T-helper 9 cell (primary cell): ENCODE data around the gene NCAPH2.

ENCODE experiments used
- DNase-seq: peaks from one replicate; pipeline ENCODE4 v3.0.0-alpha.2; 2020

NCAPH2 gene

DNA sequence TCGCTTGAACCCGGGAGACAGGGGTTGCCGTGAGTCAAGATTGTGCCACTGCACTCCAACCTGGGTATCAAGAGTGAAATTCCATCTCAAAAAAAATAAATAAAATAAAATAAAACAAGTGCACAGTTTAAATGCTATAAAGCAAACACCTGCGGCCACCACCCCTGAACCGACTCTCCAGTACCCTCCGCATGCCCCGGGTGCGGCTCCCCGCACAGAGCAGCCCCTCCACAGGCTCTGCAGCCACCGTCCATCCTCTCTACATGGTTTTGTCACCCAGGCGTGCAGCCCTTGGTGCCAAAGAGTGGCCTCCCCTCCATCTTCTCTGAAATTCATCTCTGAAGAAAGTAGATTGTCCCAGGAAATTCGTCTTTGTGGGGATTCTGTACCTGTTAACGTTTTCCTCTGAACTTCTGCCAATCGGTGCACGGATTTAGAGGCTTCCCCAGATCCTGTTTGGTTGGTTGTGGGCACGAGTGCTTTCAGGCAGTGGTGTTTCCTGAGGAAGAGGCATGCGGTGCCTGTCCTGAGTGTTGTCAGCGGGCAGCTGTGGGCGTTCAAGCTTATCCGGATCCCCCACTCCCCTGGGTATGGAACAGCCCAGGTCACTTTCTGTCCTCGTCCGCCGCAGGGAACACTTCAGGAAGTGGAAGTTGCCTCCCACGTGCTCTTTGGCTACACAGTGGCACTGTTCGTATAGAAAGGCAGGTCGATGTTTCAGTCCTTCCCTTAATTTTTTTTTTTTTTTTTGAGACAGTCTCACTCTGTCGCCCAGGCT is 17.3 kb upstream of the NCAPH2 start:
- DNase-seq = no peak

DNA sequence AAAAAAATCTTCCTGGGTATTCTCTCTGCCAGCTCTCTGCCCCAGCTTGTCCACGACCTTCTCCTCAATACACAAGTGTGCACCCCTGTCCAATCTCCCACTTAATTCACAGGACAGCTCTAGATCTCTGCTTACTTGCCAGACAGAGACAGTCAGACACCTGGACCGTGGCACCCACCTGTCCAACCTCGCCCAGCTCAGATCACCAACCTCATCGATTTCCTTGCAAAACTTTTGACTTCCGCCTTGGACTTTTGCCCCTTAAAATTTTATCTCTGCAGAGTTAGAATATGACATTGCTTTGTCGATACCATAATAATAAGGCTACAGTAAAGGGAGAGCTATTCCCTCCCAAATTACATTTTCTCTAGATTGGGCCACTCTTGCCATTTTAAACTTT is 10.9 kb upstream of the NCAPH2 start:
- DNase-seq = no peak

DNA sequence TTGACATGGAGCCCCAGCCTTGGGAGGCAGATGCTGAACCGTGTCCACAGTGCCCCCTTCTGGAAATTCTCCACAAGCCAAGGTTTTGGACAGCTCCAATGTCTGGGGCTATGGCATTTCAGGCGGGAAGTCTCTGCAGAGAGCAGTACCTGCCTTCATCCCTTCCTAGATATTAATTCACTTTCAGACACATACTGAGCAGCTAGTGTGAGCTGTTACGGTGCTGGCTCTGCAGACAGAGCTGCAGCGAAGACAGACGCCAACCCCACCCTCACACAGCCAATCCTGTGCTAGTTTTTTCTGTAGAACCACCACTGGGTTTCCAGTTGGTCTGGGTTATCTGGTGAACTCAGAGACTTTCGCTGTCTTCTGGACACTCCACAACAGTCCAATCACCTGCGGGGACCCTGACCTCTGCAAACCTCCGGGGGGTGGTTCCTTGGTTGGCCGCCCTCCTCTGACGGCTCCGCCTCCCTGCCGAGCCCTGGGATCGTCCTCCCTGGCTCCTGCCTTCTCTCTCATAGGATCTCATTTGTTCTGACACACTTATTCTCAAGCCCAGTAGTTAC is 9.6 kb upstream of the NCAPH2 start:
- peak; percentile 49 for DNase-seq

DNA sequence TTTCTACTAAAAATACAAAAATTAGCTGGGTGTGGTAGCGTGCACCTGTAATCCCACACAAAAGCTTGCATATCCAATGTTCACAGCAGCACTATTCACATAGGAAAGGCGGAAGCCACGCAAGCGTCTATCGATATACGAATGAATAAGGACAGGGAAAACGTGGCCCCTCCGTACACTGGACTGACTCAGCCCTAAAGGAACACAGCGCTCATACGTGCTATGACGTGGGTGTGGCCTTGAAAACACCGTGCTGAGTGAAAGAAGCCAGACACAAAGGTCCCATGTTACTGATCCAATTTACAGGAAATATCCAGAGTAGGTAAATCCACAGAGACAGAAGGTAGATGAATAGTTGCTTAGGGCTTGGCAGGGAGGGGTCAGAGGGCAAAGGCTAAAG is 7.6 kb upstream of the NCAPH2 start:
- no peak for DNase-seq

DNA sequence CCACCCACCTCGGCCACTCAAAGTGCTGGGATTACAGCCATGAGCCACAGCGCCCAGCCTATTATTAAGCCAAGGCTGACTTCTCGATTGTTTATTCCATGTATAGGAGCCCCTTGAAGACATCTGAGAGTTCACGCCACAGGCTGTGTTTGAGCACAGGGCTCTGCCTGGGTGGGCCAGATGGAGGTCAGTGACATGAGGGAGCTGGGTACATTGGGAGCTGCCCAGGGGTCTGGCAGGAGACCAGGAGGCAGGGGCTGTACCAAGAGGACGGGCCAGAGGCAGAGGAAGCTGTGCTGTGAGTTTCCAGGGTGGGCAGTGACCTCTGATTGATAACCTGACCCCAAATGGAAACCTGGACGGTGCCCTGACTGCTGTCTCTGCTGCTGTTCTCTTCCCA is 5.9 kb upstream of the NCAPH2 start:
- no peak for DNase-seq

DNA sequence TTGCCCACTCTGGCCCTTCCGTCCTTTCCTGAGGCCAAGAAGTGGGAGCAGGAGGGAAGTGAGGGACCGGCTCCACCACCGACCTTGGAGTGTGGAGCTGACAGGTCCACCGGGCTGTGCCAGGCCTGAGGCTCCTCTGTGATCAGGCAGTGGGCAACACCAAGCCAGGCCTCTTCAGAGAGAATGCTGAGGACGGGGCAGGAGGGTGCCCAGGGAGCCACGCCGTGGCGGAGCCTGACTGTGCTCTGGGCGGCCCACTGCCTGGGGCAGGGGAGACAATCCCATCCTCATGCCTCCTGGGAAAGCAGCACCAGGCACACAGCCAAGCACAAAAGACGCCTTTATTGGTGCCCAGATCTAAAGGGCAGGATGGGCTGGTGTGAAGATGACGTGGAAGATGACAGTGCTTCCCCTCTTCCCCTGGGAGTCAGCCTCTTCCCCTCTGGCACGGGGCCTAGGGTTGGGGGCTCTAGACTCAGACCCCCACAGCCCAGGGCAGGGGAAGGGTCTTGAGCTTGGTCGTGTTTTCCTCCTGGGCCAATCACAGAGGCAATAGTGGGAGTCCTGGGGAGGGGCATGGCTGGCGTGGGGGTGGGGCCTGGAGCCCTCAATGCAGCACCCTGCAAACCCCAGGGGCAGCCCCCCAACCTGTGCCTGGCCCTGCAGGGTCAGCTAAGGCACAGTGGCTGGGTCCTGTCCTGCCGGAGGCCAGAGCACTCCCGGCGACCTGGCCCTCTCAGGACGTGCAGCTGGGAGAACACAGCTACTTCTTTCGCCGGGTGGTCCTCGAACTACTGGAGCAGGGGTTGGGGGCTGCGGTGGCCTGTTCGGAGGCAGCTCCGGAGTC is 5.2 kb upstream of the NCAPH2 start:
- DNase-seq = no peak

DNA sequence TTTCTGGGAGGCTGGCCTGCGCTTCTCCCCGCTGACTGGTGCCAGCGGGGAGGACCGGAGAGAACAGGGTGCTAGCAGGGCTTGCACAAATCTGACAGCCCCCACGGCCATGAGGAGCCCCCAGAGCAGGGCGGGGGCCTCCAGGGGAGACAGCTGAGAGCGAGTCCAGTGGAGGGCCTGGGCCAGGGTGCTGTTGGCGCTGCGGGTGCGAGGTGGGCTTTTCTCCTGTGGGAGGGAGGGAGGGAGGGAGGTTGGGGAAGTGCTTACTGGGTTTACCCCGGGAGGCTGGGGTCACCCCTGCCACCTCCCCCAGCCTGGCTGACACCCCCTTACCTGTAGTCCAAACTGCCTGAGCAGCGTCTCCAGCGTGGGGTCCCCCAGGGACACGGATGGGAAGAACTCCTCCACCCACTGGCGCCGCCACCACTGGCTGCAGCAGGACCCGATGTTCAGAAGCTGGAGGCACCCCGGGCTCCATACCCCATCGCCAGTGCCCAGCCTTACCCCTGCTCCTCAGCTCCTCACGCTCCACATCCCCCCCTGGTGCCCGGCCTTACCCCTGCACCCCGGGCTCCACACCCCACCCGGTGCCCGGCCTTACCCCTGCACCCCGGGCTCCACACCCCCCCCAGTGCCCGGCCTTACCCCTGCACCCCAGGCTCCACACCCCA is 4.4 kb upstream of the NCAPH2 start:
- no peak for DNase-seq

DNA sequence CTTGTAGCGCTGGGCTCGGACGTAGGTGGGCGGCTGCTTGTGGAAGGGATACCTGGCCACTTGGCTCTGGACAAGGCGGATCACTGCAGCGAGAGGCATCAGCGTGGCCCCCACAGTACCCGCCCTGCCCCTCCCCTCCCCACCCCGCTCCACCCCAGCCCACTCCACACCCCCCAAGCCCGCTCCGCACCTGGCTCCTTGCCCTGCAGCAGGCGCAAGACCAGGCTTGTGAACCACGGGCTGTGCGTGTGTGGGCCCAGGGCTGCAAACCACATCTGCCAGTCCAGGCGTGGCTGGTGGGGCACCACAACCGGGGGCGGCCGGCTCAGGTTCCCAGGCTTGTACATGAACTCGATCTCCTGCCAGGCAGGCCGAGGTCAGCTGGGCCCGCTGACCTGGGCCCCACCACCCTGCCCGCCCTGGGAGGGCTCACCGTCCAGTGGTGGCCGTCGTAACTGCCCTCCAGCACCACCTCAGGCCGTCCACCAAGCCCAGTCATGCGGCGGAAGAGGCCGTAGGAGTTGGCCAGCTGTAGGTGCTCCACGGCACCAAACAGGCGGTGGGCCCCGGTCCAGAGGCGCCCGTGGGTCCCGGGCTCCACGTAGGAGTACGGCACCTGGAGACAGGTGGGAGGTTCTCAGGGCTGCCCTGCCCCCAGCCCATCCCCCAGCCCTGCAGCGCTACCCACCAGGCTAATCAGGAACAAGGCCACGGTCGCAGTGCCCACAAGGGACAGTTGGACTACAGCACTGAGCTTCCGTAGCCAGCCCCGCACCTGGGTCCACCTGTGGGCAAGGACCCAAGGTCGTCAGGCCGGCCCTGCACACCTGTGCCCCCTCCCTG is 3.4 kb upstream of the NCAPH2 start:
- no peak for DNase-seq

DNA sequence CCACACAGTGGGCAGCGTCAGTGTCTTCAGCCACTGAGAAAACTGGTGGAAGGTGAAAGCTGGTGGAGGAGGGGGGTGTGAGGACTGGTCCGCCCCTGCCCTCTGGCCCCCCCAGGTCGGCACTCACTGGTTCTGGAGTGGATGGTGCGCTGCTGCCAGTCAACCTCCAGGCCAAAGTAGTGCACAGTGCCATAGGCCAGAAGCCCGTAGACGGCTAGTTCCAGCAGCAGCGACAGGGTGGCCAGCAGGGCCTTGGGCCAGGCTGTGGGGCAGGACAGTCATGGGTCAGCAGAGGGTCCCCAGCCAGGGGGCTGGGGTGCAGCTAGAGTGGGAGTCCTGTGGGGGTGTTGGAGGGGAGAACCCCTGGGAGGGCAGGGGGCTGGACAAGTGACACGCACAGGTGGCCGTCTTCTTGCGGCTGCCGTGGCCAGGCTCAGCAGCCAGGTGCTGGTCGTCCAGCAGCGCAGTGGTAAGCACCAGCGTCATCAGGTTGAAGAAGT is 2.7 kb upstream of the NCAPH2 start:
- no peak for DNase-seq

DNA sequence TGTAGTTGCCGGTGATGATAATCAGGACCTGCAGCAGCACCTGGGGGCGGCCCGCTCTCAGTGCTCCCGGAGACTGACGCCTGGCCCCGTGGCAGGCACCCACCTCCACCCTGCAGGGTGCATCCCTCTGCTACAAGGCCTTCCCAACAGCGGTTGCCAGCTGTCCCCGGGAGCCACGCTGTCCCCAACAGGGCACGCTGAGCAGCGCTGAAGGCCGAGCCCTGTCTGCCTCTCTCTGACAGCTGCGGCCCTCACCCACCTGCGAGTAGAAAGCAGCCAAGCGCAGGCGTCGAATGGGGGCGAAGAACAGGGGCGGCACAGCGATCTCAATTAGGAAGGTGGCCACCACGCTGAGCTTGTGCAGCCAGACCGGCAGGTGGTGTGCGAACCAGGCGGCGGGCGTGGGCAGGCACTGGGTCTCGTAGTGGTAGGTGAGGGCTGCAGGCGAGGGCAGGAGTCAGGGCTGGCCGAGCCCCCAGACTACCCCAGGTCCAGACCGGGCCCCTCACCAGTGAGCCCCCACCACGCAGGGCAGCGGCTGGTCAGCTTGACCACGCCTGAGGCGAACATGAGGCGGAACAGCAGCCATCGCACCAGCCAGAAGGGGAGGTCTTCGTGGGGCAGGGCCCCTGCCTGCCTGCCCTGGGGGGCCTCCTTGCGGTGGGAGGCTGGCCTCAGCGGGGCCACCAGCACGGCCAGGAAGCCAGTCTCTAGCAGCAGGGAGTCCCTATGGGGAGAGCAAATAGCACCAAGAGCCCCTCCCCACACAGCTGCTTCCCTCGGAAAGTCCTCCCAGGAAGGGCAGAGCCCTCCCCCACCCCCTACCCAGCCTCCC is 2.0 kb upstream of the NCAPH2 start:
- no peak for DNase-seq

DNA sequence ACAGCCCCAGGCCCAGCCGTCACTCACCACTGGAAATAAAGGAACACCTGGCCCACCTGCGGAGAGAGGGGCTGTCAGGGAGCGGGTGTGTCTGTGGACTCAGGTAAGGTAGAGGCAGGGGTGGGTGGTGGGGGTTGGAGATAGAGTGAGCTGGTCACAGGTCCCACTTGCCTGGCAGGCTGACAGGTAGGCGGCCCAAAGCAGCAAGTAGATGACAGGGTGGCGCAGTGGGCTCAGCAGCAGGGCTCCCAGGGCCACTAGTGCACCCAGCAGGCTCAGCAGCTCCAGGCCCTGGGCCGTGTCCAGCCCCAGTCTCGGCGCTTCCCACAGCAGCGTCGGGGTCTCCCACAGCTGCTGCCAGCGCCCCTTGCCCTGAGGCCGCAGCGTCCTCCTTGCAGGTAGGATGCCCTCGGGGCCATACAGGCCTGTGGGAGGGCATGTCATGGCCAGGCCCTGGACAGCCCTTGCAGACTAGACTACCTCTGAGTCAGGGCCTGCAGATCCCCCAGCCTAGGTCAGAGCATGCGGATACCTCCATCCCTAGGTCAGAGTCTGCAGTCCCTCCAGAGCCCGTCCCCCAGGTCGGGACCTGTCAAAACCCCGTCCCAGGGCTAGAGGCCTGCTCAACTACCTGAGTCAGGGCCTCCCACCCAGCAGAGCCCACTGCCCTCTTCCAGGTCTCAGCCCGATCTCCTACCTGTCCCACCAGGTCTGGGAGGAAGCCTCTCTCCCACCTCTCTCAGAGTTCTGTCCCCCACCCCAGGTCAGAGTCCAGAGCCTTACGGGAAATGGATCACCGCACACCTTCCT is 1.2 kb upstream of the NCAPH2 start:
- no peak for DNase-seq

DNA sequence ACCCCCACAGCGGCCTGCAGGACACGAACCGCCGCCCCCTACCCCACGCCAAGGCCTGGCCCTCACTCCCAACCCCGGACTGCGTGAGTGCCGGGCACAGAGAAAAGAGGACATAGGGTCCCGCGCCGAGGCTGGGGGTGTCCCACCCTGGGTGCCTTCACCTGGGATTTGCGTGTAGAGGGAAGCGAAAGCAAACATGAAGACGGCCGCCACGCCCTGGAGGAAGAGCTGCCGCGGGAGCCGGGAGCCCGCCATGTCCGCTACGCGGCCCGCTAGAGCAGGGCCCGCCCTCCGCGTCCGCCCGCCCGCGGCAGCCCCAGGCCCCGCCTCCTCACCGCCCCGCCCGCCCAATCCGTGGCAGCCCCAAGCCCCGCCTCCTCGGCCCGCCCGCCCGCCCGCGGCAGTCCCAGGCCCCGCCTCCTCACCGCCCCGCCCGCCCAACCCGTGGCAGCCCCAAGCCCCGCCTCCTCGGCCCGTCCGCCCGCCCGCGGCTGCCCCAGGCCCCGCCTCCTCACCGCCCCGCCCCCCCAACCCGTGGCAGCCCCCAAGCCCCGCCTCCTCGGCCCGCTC is 518 bp upstream of the NCAPH2 start, which contains the start of gene LMF2:
LMF2 (minus strand) TSS at position 282 of the 570 bp plus-strand sequence; CDS start at position 255, 27 bp downstream.
- peak; percentile 94 for DNase-seq

DNA sequence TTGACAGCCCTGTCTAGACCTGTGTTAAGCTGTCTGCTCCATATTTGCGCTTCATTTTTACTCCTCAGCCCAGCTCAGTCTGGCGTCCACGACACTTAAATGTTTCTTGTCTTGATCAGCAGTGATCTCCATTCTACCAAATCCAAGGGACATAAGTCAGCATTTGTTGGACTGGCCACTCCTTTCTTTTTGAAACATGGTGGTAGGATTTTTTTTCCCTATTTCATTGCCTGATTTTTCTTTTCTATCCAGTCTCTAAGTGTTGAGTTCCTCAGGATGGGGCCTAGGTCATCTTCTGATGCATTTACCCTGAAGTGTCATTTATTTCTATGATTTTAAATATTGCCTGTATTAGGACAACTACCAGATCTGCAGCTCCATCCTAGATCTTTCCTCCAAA is 873 bp downstream of the NCAPH2 start:
- no peak for DNase-seq

DNA sequence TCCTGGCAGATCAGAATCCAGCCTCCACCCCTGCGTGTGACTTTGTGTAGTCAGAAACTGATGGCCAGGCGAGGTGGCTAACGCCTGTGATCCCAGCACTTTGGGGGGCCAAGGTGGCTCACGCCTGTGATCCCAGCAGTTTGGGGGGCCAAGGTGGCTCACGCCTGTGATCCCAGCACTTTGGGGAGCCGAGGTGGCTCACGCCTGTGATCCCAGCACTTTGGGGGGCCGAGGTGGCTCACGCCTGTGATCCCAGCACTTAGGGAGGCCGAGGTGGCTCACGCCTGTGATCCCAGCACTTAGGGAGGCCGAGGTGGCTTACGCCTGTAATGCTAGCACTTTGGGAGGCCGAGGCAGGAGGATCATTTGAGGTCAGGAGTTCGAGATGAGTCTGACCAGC is 5.2 kb downstream of the NCAPH2 start:
- no peak for DNase-seq

DNA sequence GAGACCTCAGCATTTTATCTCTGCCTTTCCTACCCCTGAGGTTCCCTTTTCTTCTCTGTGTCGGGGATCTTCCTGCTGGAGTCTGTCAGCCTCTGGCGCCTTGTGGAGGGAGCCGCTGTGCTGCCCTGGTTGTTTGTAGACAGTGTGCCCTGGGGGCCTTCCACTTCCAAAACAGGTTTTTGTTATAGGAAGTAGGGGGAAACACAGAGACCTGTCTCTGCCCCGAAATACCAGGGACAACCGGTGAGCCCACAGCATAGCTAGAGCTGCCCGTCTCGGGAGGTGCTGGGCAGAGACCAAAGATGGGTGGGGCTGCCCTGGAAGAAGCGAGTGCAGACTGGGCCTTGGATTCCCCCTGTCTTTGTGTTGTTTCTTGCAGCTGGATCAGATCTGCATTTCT is 8.0 kb downstream of the NCAPH2 start:
- DNase-seq = no peak

DNA sequence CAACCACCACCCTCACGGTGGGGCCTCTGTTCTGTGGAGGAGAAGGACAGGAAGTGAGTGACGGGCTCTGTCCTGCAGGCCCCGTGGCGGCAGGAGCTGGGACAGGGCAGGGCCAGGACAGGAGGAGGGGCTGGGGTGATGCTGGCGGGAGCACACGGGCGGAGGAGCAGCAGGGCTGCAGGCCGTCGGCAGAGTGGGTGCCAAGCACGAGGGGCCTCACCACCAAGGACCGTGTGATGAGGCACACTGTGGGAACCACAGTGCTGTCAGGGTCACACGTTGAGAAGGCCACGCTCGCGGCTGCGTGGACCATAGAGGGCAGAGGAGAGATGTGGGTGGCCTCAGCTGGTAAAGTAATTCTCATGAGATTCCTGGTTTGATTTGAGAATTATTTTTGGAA is 8.9 kb downstream of the NCAPH2 start:
- DNase-seq = no peak

DNA sequence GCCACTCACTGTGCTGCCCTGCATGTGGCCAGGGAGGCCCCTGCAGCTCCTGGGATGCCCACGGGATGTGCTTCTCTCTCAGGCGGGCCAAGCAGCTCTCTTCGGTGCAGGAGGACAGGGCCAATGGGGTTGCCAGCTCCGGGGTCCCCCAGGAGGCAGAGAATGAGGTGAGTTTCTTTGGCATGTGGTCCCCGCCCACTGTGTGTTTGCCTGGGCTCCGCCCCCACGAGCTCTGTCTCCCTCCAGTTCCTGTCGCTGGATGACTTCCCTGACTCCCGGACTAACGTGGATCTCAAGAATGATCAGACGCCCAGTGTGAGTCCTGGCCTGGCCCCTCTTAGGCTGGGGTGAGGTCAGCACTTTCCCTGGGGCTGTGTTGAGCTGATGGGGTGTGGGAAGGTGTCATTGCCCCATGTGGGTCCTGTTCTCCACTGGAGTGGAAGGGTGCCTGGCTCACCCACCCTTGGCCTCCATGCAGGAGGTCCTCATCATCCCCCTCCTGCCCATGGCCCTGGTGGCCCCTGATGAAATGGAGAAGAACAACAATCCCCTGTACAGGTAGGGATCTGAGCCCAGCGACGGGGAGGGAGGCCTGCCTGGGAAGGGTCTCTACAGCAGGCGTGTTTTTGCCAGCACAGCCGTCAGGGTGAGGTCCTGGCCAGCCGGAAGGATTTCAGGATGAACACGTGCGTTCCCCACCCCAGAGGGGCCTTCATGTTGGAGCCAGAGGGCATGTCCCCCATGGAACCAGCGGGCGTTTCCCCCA is 9.7 kb downstream of the NCAPH2 start:
- no peak for DNase-seq

DNA sequence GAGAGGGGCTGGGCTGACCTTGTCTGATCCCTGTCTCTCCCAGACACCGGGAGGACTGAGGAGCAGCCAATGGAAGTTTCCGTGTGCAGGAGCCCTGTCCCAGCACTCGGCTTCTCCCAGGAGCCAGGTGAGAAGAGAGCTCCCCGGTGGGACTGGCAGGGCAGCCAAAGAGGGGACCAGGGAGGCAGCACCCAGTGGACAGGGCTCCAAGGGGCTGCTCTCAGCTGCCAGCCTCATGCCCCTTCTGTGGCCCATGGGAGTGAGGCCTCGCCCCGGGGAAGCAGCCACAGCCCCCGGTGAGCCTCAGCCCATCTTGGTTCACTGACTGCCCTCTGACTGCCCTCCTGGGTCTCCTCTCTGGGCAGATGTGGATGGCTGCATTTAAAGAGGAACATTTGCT is 10.6 kb downstream of the NCAPH2 start:
- no peak for DNase-seq

DNA sequence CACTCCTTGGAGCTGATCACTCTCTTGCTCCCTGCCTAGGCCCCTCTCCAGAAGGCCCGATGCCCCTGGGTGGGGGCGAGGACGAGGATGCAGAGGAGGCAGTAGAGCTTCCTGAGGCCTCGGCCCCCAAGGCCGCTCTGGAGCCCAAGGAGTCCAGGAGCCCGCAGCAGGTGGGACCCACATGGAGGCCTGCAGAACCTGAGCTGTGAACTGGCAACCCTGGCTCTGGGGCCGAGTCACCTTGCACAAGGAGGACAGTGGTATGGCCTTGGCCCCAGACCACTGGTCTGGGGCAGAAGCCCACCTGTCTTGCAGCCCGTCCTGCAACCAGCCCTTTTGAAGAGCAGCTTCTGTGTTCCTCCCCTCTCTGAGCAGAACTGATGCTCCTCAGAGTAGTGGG is 11.1 kb downstream of the NCAPH2 start:
- no peak for DNase-seq
